ENCODE data around the gene S1PR2.
"Not testable (repeated sequence)": the region's sequence is repeated elsewhere in the genome, so short reads cannot be mapped to it uniquely, and the experiment has no call there.

Gene S1PR2

GRCh38 chr19:10255358-10255757 is 24.2 kb upstream of the S1PR2 start:
- no peak for DNase-seq (ENCODE audit: low spot score)

- DNase-seq (ENCODE audit: low spot score), result no peak
Observed at GRCh38 chr19:10254244-10254643, 23.1 kb upstream of the S1PR2 start.

GRCh38 chr19:10252707-10253106 is 21.6 kb upstream of the S1PR2 start:
- DNase-seq (ENCODE audit: low spot score), result no peak

GRCh38 chr19:10251792-10252694 is 20.9 kb upstream of the S1PR2 start, which contains the start of gene MRPL4:
MRPL4 (plus strand) TSS chr19:10252214; CDS start chr19:10252254, 40 bp downstream.
- peak; percentile 99 for DNase-seq (ENCODE audit: low spot score)

- no peak for DNase-seq (ENCODE audit: low spot score)
Observed at GRCh38 chr19:10246511-10246910, 15.4 kb upstream of the S1PR2 start.

GRCh38 chr19:10245189-10245939 is 14.2 kb upstream of the S1PR2 start:
- no peak for DNase-seq (ENCODE audit: low spot score)

GRCh38 chr19:10243606-10244005 is 12.5 kb upstream of the S1PR2 start:
- no peak for DNase-seq (ENCODE audit: low spot score)

- DNase-seq (ENCODE audit: low spot score), result not testable (repeated sequence)
Observed at GRCh38 chr19:10241826-10242449, 10.8 kb upstream of the S1PR2 start.

GRCh38 chr19:10238172-10238783 is 7.1 kb upstream of the S1PR2 start:
- DNase-seq (ENCODE audit: low spot score), result no peak

GRCh38 chr19:10237702-10238101 is 6.6 kb upstream of the S1PR2 start:
- DNase-seq (ENCODE audit: low spot score), result no peak

GRCh38 chr19:10235409-10235808 is 4.3 kb upstream of the S1PR2 start:
- not testable (repeated sequence) for DNase-seq (ENCODE audit: low spot score)

GRCh38 chr19:10235003-10235402 is 3.9 kb upstream of the S1PR2 start:
- no peak for DNase-seq (ENCODE audit: low spot score)

- no peak for DNase-seq (ENCODE audit: low spot score)
Observed at GRCh38 chr19:10233946-10234345, 2.8 kb upstream of the S1PR2 start.

- no peak for DNase-seq (ENCODE audit: low spot score)
Observed at GRCh38 chr19:10231612-10232228, 589 bp upstream of the S1PR2 start.

- peak; percentile 61 for DNase-seq (ENCODE audit: low spot score)
Observed at GRCh38 chr19:10230173-10230860, 814 bp downstream of the S1PR2 start.

GRCh38 chr19:10228920-10229319 is 2.2 kb downstream of the S1PR2 start:
- DNase-seq (ENCODE audit: low spot score), result peak; percentile 58

GRCh38 chr19:10228393-10228792 is 2.7 kb downstream of the S1PR2 start:
- no peak for DNase-seq (ENCODE audit: low spot score)

GRCh38 chr19:10227026-10227971 is 3.8 kb downstream of the S1PR2 start:
- no peak for DNase-seq (ENCODE audit: low spot score)

- no peak for DNase-seq (ENCODE audit: low spot score)
Observed at GRCh38 chr19:10226376-10227025, 4.6 kb downstream of the S1PR2 start.

Measured in SK-N-DZ (cell line).